Measurements from ENCODE around the gene PLG. TPM values are rescaled to one million over a fixed set of nuclear protein-coding genes. Genes with fewer than 3 reads are reported as not detected.
A peak's percentile ranks its signal among the peaks of the same experiment; 100 is the strongest.
"Not testable (repeated sequence)": the region's sequence is repeated elsewhere in the genome, so short reads cannot be mapped to it uniquely, and the experiment has no call there.

PLG gene
- total RNA-seq, 1 donor from 2014 or later: 0.16 TPM

- no peaks in the 10 kb centered on the region for H3K36me3 Mint-ChIP-seq
- H3K27me3 Mint-ChIP-seq (ENCODE audit: low read depth): peaks cover 3% of the 10 kb centered on the region
- no peaks in the 10 kb centered on the region for H3K4me1 Mint-ChIP-seq
- TF ChIP-seq, protein P1, sequence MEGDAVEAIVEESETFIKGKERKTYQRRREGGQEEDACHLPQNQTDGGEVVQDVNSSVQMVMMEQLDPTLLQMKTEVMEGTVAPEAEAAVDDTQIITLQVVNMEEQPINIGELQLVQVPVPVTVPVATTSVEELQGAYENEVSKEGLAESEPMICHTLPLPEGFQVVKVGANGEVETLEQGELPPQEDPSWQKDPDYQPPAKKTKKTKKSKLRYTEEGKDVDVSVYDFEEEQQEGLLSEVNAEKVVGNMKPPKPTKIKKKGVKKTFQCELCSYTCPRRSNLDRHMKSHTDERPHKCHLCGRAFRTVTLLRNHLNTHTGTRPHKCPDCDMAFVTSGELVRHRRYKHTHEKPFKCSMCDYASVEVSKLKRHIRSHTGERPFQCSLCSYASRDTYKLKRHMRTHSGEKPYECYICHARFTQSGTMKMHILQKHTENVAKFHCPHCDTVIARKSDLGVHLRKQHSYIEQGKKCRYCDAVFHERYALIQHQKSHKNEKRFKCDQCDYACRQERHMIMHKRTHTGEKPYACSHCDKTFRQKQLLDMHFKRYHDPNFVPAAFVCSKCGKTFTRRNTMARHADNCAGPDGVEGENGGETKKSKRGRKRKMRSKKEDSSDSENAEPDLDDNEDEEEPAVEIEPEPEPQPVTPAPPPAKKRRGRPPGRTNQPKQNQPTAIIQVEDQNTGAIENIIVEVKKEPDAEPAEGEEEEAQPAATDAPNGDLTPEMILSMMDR (IDR thresholded peaks at IDR 0.05; ENCODE audit: unreplicated experiment): no peak
- no peak overlapping the region for H3K27ac Mint-ChIP-seq
- H3K9me3 Mint-ChIP-seq: peaks cover 25% of the 10 kb centered on the region
- H3K4me3 Mint-ChIP-seq: no peak overlapping the region
- no peak for DNase-seq (ENCODE audit: low spot score in 2 of 2, unreplicated experiment in 2 of 2)
Observed at GRCh38 chr6:160697826-160698225, 4.2 kb upstream of the PLG start.

DNA sequence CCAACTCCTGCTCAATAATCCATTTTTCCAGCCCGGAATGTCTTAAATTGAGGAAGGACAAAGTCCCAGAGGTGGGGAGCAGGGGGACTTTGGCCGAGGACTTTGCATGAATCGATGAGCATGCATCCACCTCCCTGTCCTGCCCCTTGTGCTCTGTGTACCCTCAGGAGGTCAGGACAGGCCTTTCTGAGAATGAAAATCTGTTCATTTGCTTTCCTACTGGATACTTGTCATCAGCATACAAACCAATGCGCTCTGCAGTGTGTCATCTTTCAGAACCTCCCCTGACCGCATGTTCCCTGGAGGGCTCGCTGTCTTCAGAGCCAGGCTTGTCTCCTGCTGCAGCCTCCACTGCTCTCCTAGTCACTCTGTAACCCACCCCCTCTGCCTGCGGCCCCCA lies 2.6 kb downstream of the PLG start:
- DNase-seq (ENCODE audit: low spot score in 2 of 2, unreplicated experiment in 2 of 2); H3K27me3 Mint-ChIP-seq (ENCODE audit: low read depth); H3K4me3 Mint-ChIP-seq; H3K9me3 Mint-ChIP-seq; H3K27ac Mint-ChIP-seq; H3K36me3 Mint-ChIP-seq; H3K4me1 Mint-ChIP-seq: not testable (repeated sequence)

DNA sequence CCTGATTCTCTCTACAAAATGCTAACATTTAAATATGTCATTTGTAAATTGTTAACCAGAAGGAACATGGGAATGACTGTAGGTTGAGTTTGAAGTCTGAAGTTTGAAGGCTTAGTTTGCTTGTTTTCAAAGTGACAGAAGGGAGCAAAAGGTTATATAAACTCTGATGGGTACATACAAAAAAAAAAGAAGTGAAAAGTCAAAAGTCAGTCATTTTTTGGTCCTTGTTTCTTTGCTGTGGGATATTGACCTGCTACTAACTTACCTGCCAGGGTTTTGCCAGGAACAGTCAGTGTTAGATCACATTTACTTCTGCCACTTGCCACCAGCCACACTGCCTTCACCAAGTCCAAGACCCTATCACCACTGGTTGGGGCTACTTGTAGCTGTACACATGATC lies 6.9 kb downstream of the PLG start:
- not testable (repeated sequence) for H3K4me1 Mint-ChIP-seq; H3K9me3 Mint-ChIP-seq; H3K27me3 Mint-ChIP-seq (ENCODE audit: low read depth); H3K27ac Mint-ChIP-seq; H3K36me3 Mint-ChIP-seq; H3K4me3 Mint-ChIP-seq; DNase-seq (ENCODE audit: low spot score in 2 of 2, unreplicated experiment in 2 of 2)

GRCh38 chr6:160714731-160715316 lies 12.8 kb downstream of the PLG start:
- TF ChIP-seq, protein P1 (IDR thresholded peaks at IDR 0.05; ENCODE audit: unreplicated experiment): no peak
- Mint-ChIP-seq H3K27ac (peak overlapping the region; percentile 0), H3K36me3 (no peaks in the 10 kb centered on the region), H3K4me1 (peaks cover 1% of the 10 kb centered on the region), H3K9me3 (no peaks in the 10 kb centered on the region), H3K27me3 (ENCODE audit: low read depth) (no peaks in the 10 kb centered on the region), H3K4me3 (no peak overlapping the region)
- DNase-seq (ENCODE audit: low spot score in 2 of 2, unreplicated experiment in 2 of 2): no peak

DNA sequence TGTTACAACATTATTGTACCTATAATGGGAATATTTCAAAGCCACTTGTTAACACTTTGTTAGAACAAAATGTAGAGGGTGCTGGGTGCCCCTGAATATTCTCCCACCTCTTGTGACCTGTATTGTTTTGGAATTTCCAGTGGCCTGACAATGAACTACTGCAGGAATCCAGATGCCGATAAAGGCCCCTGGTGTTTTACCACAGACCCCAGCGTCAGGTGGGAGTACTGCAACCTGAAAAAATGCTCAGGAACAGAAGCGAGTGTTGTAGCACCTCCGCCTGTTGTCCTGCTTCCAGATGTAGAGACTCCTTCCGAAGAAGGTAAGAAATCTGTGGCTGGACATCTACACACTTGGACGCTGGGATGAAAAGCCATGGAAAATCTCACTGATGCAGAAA lies 28.9 kb downstream of the PLG start:
- Mint-ChIP-seq H3K36me3 (no peaks in the 10 kb centered on the region), H3K27me3 (ENCODE audit: low read depth) (peaks cover 17% of the 10 kb centered on the region), H3K4me1 (no peaks in the 10 kb centered on the region), H3K4me3 (no peak overlapping the region), H3K9me3 (peaks cover 3% of the 10 kb centered on the region), H3K27ac (no peak overlapping the region)
- DNase-seq (ENCODE audit: low spot score in 2 of 2, unreplicated experiment in 2 of 2): no peak
- TF ChIP-seq, protein P1 (IDR thresholded peaks at IDR 0.05; ENCODE audit: unreplicated experiment): peak; percentile 62

- DNase-seq (ENCODE audit: low spot score in 2 of 2, unreplicated experiment in 2 of 2): peak in 1 of 2 experiments; percentile 52
- no peak overlapping the region for H3K4me3 Mint-ChIP-seq
- TF ChIP-seq, protein P1 (IDR thresholded peaks at IDR 0.05; ENCODE audit: unreplicated experiment): peak; percentile 71
- no peaks in the 10 kb centered on the region for H3K9me3 Mint-ChIP-seq
- no peaks in the 10 kb centered on the region for H3K36me3 Mint-ChIP-seq
- no peaks in the 10 kb centered on the region for H3K4me1 Mint-ChIP-seq
- H3K27ac Mint-ChIP-seq: no peak overlapping the region
- H3K27me3 Mint-ChIP-seq (ENCODE audit: low read depth): peaks cover 17% of the 10 kb centered on the region
Observed at GRCh38 chr6:160733050-160733646, 31.1 kb downstream of the PLG start.
